IMR-90 (cell line): Measurements from ENCODE around the gene DNASE1L1.

Experiments used
- BHLHE40 ChIP-seq: fragments of 150-350 bp; IDR thresholded peaks from 2 replicates; pipeline ENCODE4 v1.6.1; 2016; ENCODE audit warnings: mild to moderate bottlenecking, low read depth, low read length
- ELK1 ChIP-seq: fragments of 150-350 bp; IDR thresholded peaks from 2 replicates; pipeline ENCODE4 v1.6.1; 2016; ENCODE audit warnings: low read depth, mild to moderate bottlenecking, low read length, moderate library complexity, borderline replicate concordance
- MAFK ChIP-seq: IDR thresholded peaks from 2 replicates; pipeline ENCODE4 v1.6.1; 2012; ENCODE audit warnings: low read depth, low read length, improper control_type of control experiment
- POLR2A ChIP-seq: IDR thresholded peaks from 2 replicates; pipeline ENCODE4 v1.6.1; 2012; ENCODE audit warnings: mild to moderate bottlenecking, low read depth, low read length
- RCOR1 ChIP-seq: IDR thresholded peaks from 2 replicates; pipeline ENCODE4 v1.6.1; 2012; ENCODE audit warnings: mild to moderate bottlenecking, low read length, improper control_type of control experiment; ENCODE audit not compliant: insufficient replicate concordance
- TF ChIP-seq, protein P1 (sequence below): conservative IDR thresholded peaks from 2 replicates; pipeline ENCODE4 v1.5.1; 2012; ENCODE audit warnings: mild to moderate bottlenecking, low read depth, low read length, improper control_type of control experiment

- TF ChIP-seq ELK1: no peak
- no peak for TF ChIP-seq RCOR1
- TF ChIP-seq, protein P1, sequence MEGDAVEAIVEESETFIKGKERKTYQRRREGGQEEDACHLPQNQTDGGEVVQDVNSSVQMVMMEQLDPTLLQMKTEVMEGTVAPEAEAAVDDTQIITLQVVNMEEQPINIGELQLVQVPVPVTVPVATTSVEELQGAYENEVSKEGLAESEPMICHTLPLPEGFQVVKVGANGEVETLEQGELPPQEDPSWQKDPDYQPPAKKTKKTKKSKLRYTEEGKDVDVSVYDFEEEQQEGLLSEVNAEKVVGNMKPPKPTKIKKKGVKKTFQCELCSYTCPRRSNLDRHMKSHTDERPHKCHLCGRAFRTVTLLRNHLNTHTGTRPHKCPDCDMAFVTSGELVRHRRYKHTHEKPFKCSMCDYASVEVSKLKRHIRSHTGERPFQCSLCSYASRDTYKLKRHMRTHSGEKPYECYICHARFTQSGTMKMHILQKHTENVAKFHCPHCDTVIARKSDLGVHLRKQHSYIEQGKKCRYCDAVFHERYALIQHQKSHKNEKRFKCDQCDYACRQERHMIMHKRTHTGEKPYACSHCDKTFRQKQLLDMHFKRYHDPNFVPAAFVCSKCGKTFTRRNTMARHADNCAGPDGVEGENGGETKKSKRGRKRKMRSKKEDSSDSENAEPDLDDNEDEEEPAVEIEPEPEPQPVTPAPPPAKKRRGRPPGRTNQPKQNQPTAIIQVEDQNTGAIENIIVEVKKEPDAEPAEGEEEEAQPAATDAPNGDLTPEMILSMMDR: no peak
- no peak for TF ChIP-seq BHLHE40
- no peak for TF ChIP-seq POLR2A
- TF ChIP-seq MAFK: no peak
These were observed 41.4 kb downstream of the DNASE1L1 start for GRCh38 chrX:154367474-154368308.
